Upper lobe of left lung (tissue), 6 donors: ENCODE results near the gene CAMKK2. TPM values are rescaled to one million over a fixed set of nuclear protein-coding genes. Genes with fewer than 3 reads are reported as not detected.
"Not testable (repeated sequence)": the region's sequence is repeated elsewhere in the genome, so short reads cannot be mapped to it uniquely, and the experiment has no call there.

Experiments used
- ATAC-seq, 2 donors: fragments of 200-7000 bp; cut with Tn5 transposase; one replicate each; pipeline ENCODE4 v1.9.1; 2022; ENCODE audit warnings: mild to moderate bottlenecking in 2 of 2, moderate library complexity in 2 of 2; ENCODE audit not compliant: low FRiP score in 2 of 2
- DNase-seq, 2 donors: peaks; one replicate each; pipeline ENCODE4 v3.0.0-alpha.2; 2019 to 2020
- H3K27ac ChIP-seq, 4 donors: fragments of 200-600 bp; sonication (generic); one replicate each; pipeline ENCODE4 v1.5.1; 2016 to 2019
- H3K27me3 ChIP-seq, 4 donors: fragments of 200-600 bp; sonication (generic); one replicate each; pipeline ENCODE4 v1.5.1; 2017 to 2019
- H3K36me3 ChIP-seq, 4 donors: fragments of 200-600 bp; sonication (generic); one replicate each; pipeline ENCODE4 v1.5.1; 2016 to 2019
- H3K4me1 ChIP-seq, 4 donors: fragments of 200-600 bp; sonication (generic); one replicate each; pipeline ENCODE4 v1.5.1; 2018 to 2019
- H3K4me3 ChIP-seq, 4 donors: fragments of 200-600 bp; sonication (generic); one replicate each; pipeline ENCODE4 v1.5.1; 2017 to 2019; ENCODE audit warnings: mild to moderate bottlenecking in 2 of 4, moderate library complexity in 1 of 4
- H3K9me3 ChIP-seq, 4 donors: fragments of 200-600 bp; sonication (generic); one replicate each; pipeline ENCODE4 v1.5.1; 2018 to 2019
- EP300 ChIP-seq, 4 donors: sonication (generic); formaldehyde crosslinking; IDR thresholded peaks; one replicate each; pipeline ENCODE4 v1.5.1; 2017; ENCODE audit warnings: antibody characterized with exemption in 4 of 4, control low read depth in 2 of 4
- POLR2A ChIP-seq, 4 donors: fragments of 450-650 bp; IDR thresholded peaks; one replicate each; pipeline ENCODE4 v1.5.1; 2016 to 2017; ENCODE audit warnings: antibody characterized with exemption in 4 of 4, mild to moderate bottlenecking in 2 of 4
- POLR2AphosphoS5 ChIP-seq, 2 donors: sonication (generic); formaldehyde crosslinking; IDR thresholded peaks; one replicate each; pipeline ENCODE4 v1.5.1; 2017; ENCODE audit warnings: antibody characterized with exemption in 2 of 2
- whole genome bisulfite sequencing, 2 donors: methylation state at CpG; one replicate each; pipeline ENCODE4 v1.1.5; 2017 to 2018; 5-methylcytosine and 5-hydroxymethylcytosine counted together
- total RNA-seq, 6 donors: library from RNA; depleted of rRNA in 4 of 6; stranded (reverse); fragments of >200 nt in 4 of 6; gene quantifications; one replicate each; pipeline versions ENCODE4 v1.1.0 to v1.2.1, GENCODE V29; 2016 to 2021
- TF ChIP-seq, protein P1 (sequence below), 6 experiments: fragments of 450-650 bp in 4 of 6; fragments of 200-600 bp in 2 of 6; sonication (generic) in 2 of 6; IDR thresholded peaks; one replicate each; pipeline ENCODE4 v1.5.1; 2016 to 2019; ENCODE audit warnings: antibody characterized with exemption in 6 of 6
- donor health status: DM: no; HTN: no; CAD: no; lungs with moderate emphysema.
- donor health status: DM: no; HTN: yes; CAD: no; lungs with severe emphysema.

The CAMKK2 gene
- total RNA-seq, 6 donors from 2014 or later: 27.7 to 63.9 (median 41.7) TPM

DNA sequence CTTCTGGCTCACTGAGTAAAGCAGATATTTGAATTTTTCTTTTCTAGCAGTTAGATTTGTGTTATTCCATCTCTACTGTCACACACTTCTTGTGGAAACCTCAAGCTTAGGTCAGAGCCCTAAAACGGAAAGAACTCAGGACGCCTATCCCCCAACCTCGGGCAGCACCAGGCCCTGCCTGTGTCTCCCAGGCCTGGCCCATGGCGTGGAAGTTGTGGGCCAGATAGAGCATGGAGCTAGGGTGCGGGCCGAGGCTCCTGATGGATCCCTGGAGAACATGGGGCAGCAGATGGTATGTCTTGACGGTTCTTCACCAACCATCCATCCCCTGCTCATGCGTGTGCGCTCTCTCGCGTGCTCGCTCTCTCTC lies 66.0 kb downstream of the CAMKK2 start:
- Histone ChIP-seq H3K4me1 (peaks cover 5 to 12% (median 8%) of the 10 kb centered on the region in 4 donors), H3K27me3 (no peaks in the 10 kb centered on the region), H3K4me3 (no peak overlapping the region), H3K9me3 (no peaks in the 10 kb centered on the region), H3K27ac (peak overlapping the region in 1 of 4 donors; percentile 32), H3K36me3 (peaks cover 3 to 45% (median 34%) of the 10 kb centered on the region in 4 donors)
- DNase-seq (no peak), ATAC-seq (no peak)
- WGBS, 2 donors: 79 to 94% methylated on average over 12 of the region's 12 CpGs
- TF ChIP-seq, protein P1, sequence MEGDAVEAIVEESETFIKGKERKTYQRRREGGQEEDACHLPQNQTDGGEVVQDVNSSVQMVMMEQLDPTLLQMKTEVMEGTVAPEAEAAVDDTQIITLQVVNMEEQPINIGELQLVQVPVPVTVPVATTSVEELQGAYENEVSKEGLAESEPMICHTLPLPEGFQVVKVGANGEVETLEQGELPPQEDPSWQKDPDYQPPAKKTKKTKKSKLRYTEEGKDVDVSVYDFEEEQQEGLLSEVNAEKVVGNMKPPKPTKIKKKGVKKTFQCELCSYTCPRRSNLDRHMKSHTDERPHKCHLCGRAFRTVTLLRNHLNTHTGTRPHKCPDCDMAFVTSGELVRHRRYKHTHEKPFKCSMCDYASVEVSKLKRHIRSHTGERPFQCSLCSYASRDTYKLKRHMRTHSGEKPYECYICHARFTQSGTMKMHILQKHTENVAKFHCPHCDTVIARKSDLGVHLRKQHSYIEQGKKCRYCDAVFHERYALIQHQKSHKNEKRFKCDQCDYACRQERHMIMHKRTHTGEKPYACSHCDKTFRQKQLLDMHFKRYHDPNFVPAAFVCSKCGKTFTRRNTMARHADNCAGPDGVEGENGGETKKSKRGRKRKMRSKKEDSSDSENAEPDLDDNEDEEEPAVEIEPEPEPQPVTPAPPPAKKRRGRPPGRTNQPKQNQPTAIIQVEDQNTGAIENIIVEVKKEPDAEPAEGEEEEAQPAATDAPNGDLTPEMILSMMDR (IDR thresholded peaks at IDR 0.05): peak in 1 of 6 experiments; percentile 5
- no peak for TF ChIP-seq EP300 (IDR thresholded peaks at IDR 0.05)

DNA sequence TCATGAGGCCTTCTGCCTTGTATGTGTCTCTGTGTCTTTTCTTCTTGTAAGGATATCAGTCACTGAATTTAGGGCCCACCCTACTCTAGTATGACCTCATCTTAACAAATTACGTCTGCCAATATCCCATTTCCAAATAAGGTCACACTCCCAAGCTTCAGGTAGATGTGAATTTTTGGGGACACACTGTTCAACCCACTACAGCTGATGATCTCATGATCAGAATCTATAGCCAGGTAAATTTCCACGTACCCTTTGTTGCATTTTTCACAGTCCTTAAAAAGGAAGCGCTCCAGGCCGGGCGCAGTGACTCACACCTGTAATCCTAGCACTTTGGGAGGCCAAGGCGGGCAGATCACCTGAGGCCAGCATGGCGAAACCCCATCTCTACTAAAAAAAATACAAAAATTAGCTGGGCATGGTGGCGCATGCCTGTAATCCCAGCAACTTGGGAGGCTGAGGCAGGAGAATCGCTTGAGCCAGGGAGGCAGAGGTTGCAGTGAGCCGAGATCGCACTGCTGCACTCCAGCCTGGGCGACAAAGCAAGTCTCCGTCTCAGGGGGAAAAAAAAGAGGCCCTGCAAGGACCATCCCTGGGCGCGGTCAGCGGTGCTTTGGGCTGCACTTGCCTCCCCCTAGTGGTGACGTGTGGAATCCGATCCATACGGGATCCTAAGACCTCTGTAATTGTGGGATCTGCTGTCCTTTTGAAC lies 66.5 kb downstream of the CAMKK2 start:
- TF ChIP-seq, protein P1 (IDR thresholded peaks at IDR 0.05): peak; percentile 83 to 87 (median 84)
- Histone ChIP-seq H3K4me1 (peaks cover 5 to 12% (median 8%) of the 10 kb centered on the region in 4 donors), H3K36me3 (peaks cover 3 to 46% (median 34%) of the 10 kb centered on the region in 4 donors), H3K27ac (peak overlapping the region in 1 of 4 donors; percentile 32)
- H3K27me3 ChIP-seq, H3K9me3 ChIP-seq, H3K4me3 ChIP-seq: not testable (repeated sequence)
- DNase-seq (peak in 1 of 2 donors; percentile 86), ATAC-seq (peak; percentile 84 to 89)
- WGBS, 2 donors: 38 to 42% methylated on average over 19 of the region's 19 CpGs

DNA sequence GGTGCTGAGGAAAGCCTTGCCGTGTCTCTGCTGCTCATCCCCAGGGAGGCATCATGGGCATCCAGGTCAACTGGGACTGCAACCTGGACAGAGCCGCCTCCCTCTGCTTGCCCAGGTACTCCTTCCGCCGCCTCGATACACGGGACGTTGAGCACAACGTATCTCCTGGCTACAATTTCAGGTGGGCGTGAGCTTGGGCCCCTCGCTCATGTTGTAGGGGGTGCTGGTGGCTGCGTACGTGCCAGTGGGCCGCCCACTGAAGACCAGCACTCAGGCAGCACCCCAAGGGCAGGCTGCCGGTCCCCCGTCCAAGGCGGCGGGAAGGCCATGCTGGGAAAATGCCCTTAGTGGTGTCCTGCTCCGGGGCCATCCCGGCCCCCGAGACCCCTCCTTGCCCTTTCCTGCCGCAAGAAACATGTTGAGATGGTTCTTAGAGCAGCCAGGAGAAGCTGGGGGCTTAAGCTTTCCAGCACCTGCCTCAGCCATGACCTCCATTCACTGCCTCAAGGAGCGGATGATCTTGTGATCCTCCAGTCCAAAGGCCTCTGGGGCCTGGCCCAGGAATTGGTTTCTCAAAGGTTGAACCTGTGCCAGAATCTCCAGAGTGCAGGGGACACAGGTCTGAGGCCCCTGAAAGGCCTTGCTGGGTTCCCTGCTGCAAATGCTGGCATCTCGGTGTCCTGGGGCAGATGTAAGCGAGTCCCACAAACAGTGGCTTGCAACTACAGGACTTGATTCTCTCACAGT lies 67.4 kb downstream of the CAMKK2 start:
- peaks cover 5 to 12% (median 8%) of the 10 kb centered on the region in 4 donors for H3K4me1 ChIP-seq
- no peak overlapping the region for H3K4me3 ChIP-seq
- H3K36me3 ChIP-seq: peaks cover 3 to 40% (median 33%) of the 10 kb centered on the region in 4 donors
- ATAC-seq (no peak), DNase-seq (no peak)
- H3K9me3 ChIP-seq: no peaks in the 10 kb centered on the region
- TF ChIP-seq POLR2A (IDR thresholded peaks at IDR 0.05) (no peak), POLR2AphosphoS5 (IDR thresholded peaks at IDR 0.05) (no peak), EP300 (IDR thresholded peaks at IDR 0.05) (no peak)
- TF ChIP-seq, protein P1 (IDR thresholded peaks at IDR 0.05): no peak
- H3K27ac ChIP-seq: peak overlapping the region in 1 of 4 donors; percentile 32
- 97 to 100% methylated on average over 8 to 24 of the region's 24 CpGs for WGBS, 2 donors
- no peaks in the 10 kb centered on the region for H3K27me3 ChIP-seq

DNA sequence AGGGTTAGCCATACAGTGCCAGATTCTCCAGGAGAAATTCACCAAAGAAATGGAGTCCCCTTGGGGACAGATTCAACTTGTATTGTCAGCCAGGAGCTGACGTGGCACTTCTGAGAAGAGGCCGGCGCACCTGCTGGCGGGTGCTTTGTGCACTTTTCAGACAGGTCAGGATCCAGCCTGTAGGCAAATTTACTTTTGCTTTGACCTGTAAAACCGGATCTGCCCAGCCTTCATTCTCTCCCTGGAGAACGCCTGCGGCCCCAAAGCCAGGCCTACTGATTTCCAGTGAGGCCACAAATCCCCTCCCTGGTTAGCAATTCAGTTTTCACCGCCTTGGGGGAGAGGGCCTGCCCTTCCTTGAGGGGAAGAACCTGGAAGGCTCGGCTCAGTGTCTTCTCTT lies 69.2 kb downstream of the CAMKK2 start:
- 40 to 58% methylated on average over 2 to 9 of the region's 9 CpGs for WGBS, 2 donors
- DNase-seq (peak in 1 of 2 donors; percentile 86), ATAC-seq (peak in 1 of 2 donors; percentile 81)
- H3K4me3 ChIP-seq: no peak overlapping the region
- TF ChIP-seq POLR2A (IDR thresholded peaks at IDR 0.05): peak in 1 of 4 donors; percentile 13
- no peak for TF ChIP-seq EP300 (IDR thresholded peaks at IDR 0.05)
- TF ChIP-seq, protein P1 (IDR thresholded peaks at IDR 0.05): peak in 1 of 6 experiments; percentile 18
- no peak for TF ChIP-seq POLR2AphosphoS5 (IDR thresholded peaks at IDR 0.05)
- no peaks in the 10 kb centered on the region for H3K9me3 ChIP-seq
- no peaks in the 10 kb centered on the region for H3K27me3 ChIP-seq
- H3K4me1 ChIP-seq: peaks cover 5 to 12% (median 8%) of the 10 kb centered on the region in 4 donors
- H3K27ac ChIP-seq: peak overlapping the region; percentile 52 to 77 (median 64)
- peaks cover 3 to 41% (median 34%) of the 10 kb centered on the region in 4 donors for H3K36me3 ChIP-seq

DNA sequence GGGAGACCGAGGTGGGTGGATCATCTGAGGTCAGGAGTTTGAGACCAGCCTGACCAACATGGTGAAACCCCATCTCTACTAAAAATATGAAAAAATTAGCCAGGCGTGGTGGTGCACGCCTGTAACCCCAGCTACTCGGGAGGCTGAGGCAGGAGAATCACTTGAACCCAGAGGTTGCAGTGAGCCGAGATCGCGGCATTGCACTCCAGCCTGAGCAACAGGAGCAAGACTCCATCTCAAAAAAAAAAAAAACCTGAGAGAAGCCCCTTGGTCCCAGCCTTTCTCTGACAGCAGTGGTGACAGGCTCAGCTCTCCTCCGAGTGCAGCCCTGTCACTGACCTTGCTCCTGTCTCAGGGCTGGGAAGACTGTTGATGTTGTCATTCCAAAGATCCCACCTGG lies 69.6 kb downstream of the CAMKK2 start:
- Histone ChIP-seq H3K36me3 (peaks cover 3 to 43% (median 34%) of the 10 kb centered on the region in 4 donors), H3K27ac (peak overlapping the region; percentile 52 to 77 (median 64)), H3K4me1 (peaks cover 5 to 12% (median 8%) of the 10 kb centered on the region in 4 donors)
- not testable (repeated sequence) for ATAC-seq, H3K27me3 ChIP-seq, H3K4me3 ChIP-seq, DNase-seq, H3K9me3 ChIP-seq
- WGBS, 2 donors: 96 to 99% methylated on average over 8 of the region's 8 CpGs
